GM12878 (cell line): ENCODE data around the gene MYO9B. TPM values are rescaled to one million over a fixed set of nuclear protein-coding genes. Genes with fewer than 3 reads are reported as not detected.
A peak's percentile ranks its signal among the peaks of the same experiment; 100 is the strongest.

Experiments used
- CEBPB ChIP-seq, 2 experiments: fragments of 150-350 bp in 1 of 2; IDR thresholded peaks; 2 replicates each; pipeline ENCODE4 v1.6.1; 2012 to 2014; ENCODE audit warnings: low read depth in 2 of 2, low read length in 2 of 2, borderline replicate concordance in 1 of 2, inconsistent platforms in 1 of 2
- EED ChIP-seq: sonication (generic); IDR thresholded peaks from 2 replicates; pipeline ENCODE4 v1.6.1; 2016; ENCODE audit warnings: antibody characterized with exemption, low read depth
- FOS ChIP-seq: IDR thresholded peaks from 3 replicates; pipeline ENCODE4 v1.6.1; 2011; ENCODE audit warnings: borderline replicate concordance; ENCODE audit not compliant: insufficient read length; ENCODE audit errors: extremely low read depth
- IRF4 ChIP-seq: IDR thresholded peaks from 2 replicates; pipeline ENCODE4 v1.6.1; 2011; ENCODE audit warnings: low read depth, low read length
- MYC ChIP-seq: IDR thresholded peaks from 2 replicates; pipeline ENCODE4 v1.6.1; 2011; ENCODE audit warnings: mild to moderate bottlenecking, low read length, moderate library complexity, inconsistent platforms; ENCODE audit not compliant: insufficient read depth, insufficient replicate concordance, insufficient read length, severe bottlenecking
- NRF1 ChIP-seq: conservative IDR thresholded peaks from 2 replicates; pipeline ENCODE4 v1.6.1; 2011; ENCODE audit warnings: mild to moderate bottlenecking, low read depth, low read length, improper control_type of control experiment
- PAX8 ChIP-seq: fragments of 450-650 bp; IDR thresholded peaks from 2 replicates; pipeline ENCODE4 v1.6.1; 2017; ENCODE audit warnings: mild to moderate bottlenecking, moderate library complexity
- POLR2AphosphoS5 ChIP-seq: IDR thresholded peaks from 2 replicates; pipeline ENCODE4 v1.6.1; 2011; ENCODE audit warnings: mild to moderate bottlenecking, low read length, inconsistent platforms
- RBBP5 ChIP-seq: fragments of 200-600 bp; sonication (generic); conservative IDR thresholded peaks from 2 replicates; pipeline ENCODE4 v1.6.1; 2016
- RUNX3 ChIP-seq: IDR thresholded peaks from 2 replicates; pipeline ENCODE4 v1.6.1; 2012; ENCODE audit warnings: low read length, inconsistent platforms
- SIX5 ChIP-seq: IDR thresholded peaks from 2 replicates; pipeline ENCODE4 v1.6.1; 2011; ENCODE audit warnings: mild to moderate bottlenecking, low read depth, low read length, moderate library complexity; ENCODE audit not compliant: severe bottlenecking
- STAT3 ChIP-seq: IDR thresholded peaks from 2 replicates; pipeline ENCODE4 v1.6.1; 2011; ENCODE audit warnings: low read depth, low read length, improper control_type of control experiment
- ZSCAN29 ChIP-seq: fragments of 450-650 bp; IDR thresholded peaks from 2 replicates; pipeline ENCODE4 v1.6.1; 2017; ENCODE audit warnings: mild to moderate bottlenecking, moderate library complexity
- polyA plus RNA-seq, 11 experiments: library from polyadenylated mRNA; depleted of rRNA in 4 of 11; unstranded in 6 of 11; stranded (reverse) in 5 of 11; fragments of >200 nt; fragmentation: Nextera tagmentation in 4 of 11; fragmentation: Illumina TruSeq in 1 of 11; extraction: Ambion mirVana in 4 of 11; extraction: Trizol in 1 of 11; gene quantifications; 1 replicate in 1 of 11; 2 replicates in 10 of 11; pipeline versions ENCODE4 v1.2.1 to v1.2.3, GENCODE V29; 2011 to 2016; ENCODE audit warnings: inconsistent platforms in 2 of 11, missing spikeins in 2 of 11, low read depth in 1 of 11
- total RNA-seq, 4 experiments: library from RNA; depleted of rRNA in 3 of 4; stranded (reverse); fragments of >200 nt in 3 of 4; fragmentation: Illumina TruSeq in 1 of 4; extraction: Trizol in 1 of 4; gene quantifications; 2 replicates each; pipeline versions ENCODE4 v1.2.1 to v1.2.3, GENCODE V29; 2013 to 2021
- TF ChIP-seq, protein P1 (sequence below): fragments of 450-650 bp; IDR thresholded peaks from 2 replicates; pipeline ENCODE4 v1.6.1; 2017; ENCODE audit warnings: mild to moderate bottlenecking, moderate library complexity
- TF ChIP-seq, protein P2 (sequence below): fragments of 450-650 bp; formaldehyde crosslinking; IDR thresholded peaks from 2 replicates; pipeline ENCODE4 v1.4.0; 2022; ENCODE audit warnings: mild to moderate bottlenecking, moderate library complexity
- TF ChIP-seq, protein P3 (sequence below): fragments of 450-650 bp; IDR thresholded peaks from 2 replicates; pipeline ENCODE4 v1.6.1; 2017; ENCODE audit warnings: low read depth, mild to moderate bottlenecking, moderate library complexity

MYO9B gene
- total and polyA plus RNA-seq, 10 of the 15 experiments (the other 5 are each of a cell fraction or from before 2014, with no cell fraction given): 5.4 to 165 (median 45.8) TPM

DNA sequence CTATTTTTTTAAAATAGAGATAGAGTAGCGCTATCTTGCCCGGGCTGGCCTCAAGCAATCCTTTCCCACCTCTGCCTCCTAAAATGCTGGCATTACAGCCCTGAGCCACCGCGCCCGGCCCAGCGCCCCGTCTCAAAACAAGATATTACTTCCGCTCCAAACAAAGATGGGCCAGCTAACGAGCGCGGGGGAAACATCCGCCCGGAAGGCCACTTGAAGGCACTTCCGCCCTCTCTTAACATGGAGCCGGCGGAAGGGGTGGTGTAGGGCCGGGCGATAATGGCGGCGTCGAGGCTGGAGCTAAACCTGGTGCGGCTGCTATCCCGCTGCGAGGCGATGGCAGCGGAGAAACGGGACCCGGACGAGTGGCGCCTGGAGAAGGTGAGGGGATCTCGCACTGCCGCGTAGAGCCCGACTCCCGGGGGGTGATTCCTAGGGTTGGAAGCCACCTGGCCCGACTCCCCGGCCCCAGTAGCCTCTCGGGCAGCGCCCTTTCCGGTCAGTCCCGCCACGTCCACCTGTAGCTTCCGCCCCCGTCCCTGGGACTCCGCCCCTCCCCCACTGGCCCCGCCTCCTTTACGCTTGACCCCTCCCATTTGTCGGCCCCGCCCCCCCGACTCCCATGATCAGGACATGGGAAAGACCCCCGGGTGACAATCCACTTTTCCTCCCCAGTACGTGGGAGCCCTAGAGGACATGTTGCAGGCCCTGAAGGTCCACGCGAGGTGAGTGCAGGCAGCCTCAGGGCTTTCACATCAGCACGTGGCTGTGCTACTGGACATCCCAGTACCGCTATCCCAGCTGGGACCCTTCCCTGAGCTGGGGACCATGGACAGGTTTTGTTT, 139.8 kb downstream of the MYO9B start, which contains the start of gene USE1 (continued):
- TF ChIP-seq, protein P1, sequence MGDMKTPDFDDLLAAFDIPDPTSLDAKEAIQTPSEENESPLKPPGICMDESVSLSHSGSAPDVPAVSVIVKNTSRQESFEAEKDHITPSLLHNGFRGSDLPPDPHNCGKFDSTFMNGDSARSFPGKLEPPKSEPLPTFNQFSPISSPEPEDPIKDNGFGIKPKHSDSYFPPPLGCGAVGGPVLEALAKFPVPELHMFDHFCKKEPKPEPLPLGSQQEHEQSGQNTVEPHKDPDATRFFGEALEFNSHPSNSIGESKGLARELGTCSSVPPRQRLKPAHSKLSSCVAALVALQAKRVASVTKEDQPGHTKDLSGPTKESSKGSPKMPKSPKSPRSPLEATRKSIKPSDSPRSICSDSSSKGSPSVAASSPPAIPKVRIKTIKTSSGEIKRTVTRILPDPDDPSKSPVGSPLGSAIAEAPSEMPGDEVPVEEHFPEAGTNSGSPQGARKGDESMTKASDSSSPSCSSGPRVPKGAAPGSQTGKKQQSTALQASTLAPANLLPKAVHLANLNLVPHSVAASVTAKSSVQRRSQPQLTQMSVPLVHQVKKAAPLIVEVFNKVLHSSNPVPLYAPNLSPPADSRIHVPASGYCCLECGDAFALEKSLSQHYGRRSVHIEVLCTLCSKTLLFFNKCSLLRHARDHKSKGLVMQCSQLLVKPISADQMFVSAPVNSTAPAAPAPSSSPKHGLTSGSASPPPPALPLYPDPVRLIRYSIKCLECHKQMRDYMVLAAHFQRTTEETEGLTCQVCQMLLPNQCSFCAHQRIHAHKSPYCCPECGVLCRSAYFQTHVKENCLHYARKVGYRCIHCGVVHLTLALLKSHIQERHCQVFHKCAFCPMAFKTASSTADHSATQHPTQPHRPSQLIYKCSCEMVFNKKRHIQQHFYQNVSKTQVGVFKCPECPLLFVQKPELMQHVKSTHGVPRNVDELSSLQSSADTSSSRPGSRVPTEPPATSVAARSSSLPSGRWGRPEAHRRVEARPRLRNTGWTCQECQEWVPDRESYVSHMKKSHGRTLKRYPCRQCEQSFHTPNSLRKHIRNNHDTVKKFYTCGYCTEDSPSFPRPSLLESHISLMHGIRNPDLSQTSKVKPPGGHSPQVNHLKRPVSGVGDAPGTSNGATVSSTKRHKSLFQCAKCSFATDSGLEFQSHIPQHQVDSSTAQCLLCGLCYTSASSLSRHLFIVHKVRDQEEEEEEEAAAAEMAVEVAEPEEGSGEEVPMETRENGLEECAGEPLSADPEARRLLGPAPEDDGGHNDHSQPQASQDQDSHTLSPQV: no peak
- TF ChIP-seq STAT3: no peak
- no peak for TF ChIP-seq MYC
- TF ChIP-seq RBBP5: no peak
- TF ChIP-seq, protein P2, sequence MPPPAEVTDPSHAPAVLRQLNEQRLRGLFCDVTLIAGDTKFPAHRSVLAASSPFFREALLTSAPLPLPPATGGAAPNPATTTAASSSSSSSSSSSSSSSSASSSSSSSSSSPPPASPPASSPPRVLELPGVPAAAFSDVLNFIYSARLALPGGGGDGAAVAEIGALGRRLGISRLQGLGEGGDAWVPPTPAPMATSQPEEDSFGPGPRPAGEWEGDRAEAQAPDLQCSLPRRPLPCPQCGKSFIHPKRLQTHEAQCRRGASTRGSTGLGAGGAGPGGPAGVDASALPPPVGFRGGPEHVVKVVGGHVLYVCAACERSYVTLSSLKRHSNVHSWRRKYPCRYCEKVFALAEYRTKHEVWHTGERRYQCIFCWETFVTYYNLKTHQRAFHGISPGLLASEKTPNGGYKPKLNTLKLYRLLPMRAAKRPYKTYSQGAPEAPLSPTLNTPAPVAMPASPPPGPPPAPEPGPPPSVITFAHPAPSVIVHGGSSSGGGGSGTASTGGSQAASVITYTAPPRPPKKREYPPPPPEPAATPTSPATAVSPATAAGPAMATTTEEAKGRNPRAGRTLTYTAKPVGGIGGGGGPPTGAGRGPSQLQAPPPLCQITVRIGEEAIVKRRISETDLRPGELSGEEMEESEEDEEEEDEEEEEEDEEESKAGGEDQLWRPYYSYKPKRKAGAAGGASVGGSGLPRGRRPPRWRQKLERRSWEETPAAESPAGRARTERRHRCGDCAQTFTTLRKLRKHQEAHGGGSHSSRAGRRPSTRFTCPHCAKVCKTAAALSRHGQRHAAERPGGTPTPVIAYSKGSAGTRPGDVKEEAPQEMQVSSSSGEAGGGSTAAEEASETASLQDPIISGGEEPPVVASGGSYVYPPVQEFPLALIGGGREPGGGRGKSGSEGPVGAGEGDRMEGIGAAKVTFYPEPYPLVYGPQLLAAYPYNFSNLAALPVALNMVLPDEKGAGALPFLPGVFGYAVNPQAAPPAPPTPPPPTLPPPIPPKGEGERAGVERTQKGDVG (CRISPR knock-in tag): no peak
- TF ChIP-seq CEBPB (IDR thresholded peaks at IDR 0.05; ENCODE audit: borderline replicate concordance in 1 of 2, low read depth in 2 of 2, low read length in 2 of 2): no peak
- TF ChIP-seq NRF1: no peak
- no peak for TF ChIP-seq RUNX3
- peak; percentile 79 for TF ChIP-seq SIX5
- peak; percentile 35; the same call in 1 of the 2 replicates for TF ChIP-seq IRF4
- TF ChIP-seq EED: no peak
- peak; percentile 94 for TF ChIP-seq POLR2AphosphoS5
- TF ChIP-seq FOS: no peak
- no peak for TF ChIP-seq ZSCAN29
- TF ChIP-seq PAX8: no peak
- TF ChIP-seq, protein P3, sequence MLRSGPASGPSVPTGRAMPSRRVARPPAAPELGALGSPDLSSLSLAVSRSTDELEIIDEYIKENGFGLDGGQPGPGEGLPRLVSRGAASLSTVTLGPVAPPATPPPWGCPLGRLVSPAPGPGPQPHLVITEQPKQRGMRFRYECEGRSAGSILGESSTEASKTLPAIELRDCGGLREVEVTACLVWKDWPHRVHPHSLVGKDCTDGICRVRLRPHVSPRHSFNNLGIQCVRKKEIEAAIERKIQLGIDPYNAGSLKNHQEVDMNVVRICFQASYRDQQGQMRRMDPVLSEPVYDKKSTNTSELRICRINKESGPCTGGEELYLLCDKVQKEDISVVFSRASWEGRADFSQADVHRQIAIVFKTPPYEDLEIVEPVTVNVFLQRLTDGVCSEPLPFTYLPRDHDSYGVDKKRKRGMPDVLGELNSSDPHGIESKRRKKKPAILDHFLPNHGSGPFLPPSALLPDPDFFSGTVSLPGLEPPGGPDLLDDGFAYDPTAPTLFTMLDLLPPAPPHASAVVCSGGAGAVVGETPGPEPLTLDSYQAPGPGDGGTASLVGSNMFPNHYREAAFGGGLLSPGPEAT: peak; percentile 87
